ENCODE results near the gene PRXL2A.
"Not testable (repeated sequence)": the region's sequence is repeated elsewhere in the genome, so short reads cannot be mapped to it uniquely, and the experiment has no call there.

The PRXL2A gene

GRCh38 chr10:80408242-80409101 lies at the start of gene PRXL2A:
Gene PRXL2A, plus strand, starts transcription at chr10:80408551. Its CDS starts 11,917 bp downstream, at chr10:80420468.
- DNase-seq (ENCODE audit: low read depth in 2 of 2), result no peak

- not testable (repeated sequence) for DNase-seq (ENCODE audit: low read depth in 2 of 2)
Measured at GRCh38 chr10:80358925-80359324, 49.4 kb upstream of the PRXL2A start.

- no peak for DNase-seq (ENCODE audit: low read depth in 2 of 2)
Measured at GRCh38 chr10:80359644-80360043, 48.7 kb upstream of the PRXL2A start.

- no peak for DNase-seq (ENCODE audit: low read depth in 2 of 2)
Measured at GRCh38 chr10:80365510-80365909, 42.8 kb upstream of the PRXL2A start.

- DNase-seq (ENCODE audit: low read depth in 2 of 2), result no peak
Measured at GRCh38 chr10:80371467-80371866, 36.9 kb upstream of the PRXL2A start.

- DNase-seq (ENCODE audit: low read depth in 2 of 2), result no peak
Measured at GRCh38 chr10:80372675-80373074, 35.7 kb upstream of the PRXL2A start.

GRCh38 chr10:80373502-80373901 lies 34.8 kb upstream of the PRXL2A start:
- DNase-seq (ENCODE audit: low read depth in 2 of 2), result no peak

GRCh38 chr10:80379701-80380100 lies 28.6 kb upstream of the PRXL2A start:
- DNase-seq (ENCODE audit: low read depth in 2 of 2), result no peak

GRCh38 chr10:80380185-80380584 lies 28.2 kb upstream of the PRXL2A start:
- no peak for DNase-seq (ENCODE audit: low read depth in 2 of 2)

- DNase-seq (ENCODE audit: low read depth in 2 of 2), result no peak
Measured at GRCh38 chr10:80382989-80383388, 25.4 kb upstream of the PRXL2A start.

- DNase-seq (ENCODE audit: low read depth in 2 of 2), result no peak
Measured at GRCh38 chr10:80390740-80391139, 17.6 kb upstream of the PRXL2A start.

GRCh38 chr10:80392250-80392649 lies 16.1 kb upstream of the PRXL2A start:
- DNase-seq (ENCODE audit: low read depth in 2 of 2), result no peak

GRCh38 chr10:80394358-80394916 lies 13.9 kb upstream of the PRXL2A start:
- no peak for DNase-seq (ENCODE audit: low read depth in 2 of 2)

- no peak for DNase-seq (ENCODE audit: low read depth in 2 of 2)
Measured at GRCh38 chr10:80397014-80397413, 11.3 kb upstream of the PRXL2A start.

GRCh38 chr10:80400136-80400804 lies 8.1 kb upstream of the PRXL2A start:
- DNase-seq (ENCODE audit: low read depth in 2 of 2), result no peak

GRCh38 chr10:80405035-80405434 lies 3.3 kb upstream of the PRXL2A start:
- DNase-seq (ENCODE audit: low read depth in 2 of 2), result no peak

- no peak for DNase-seq (ENCODE audit: low read depth in 2 of 2)
Measured at GRCh38 chr10:80405626-80406025, 2.7 kb upstream of the PRXL2A start.

GRCh38 chr10:80406204-80406603 lies 2.1 kb upstream of the PRXL2A start:
- no peak for DNase-seq (ENCODE audit: low read depth in 2 of 2)

- no peak for DNase-seq (ENCODE audit: low read depth in 2 of 2)
Measured at GRCh38 chr10:80407812-80408241, 524 bp upstream of the PRXL2A start.

GRCh38 chr10:80409121-80409520 lies 770 bp downstream of the PRXL2A start:
- no peak for DNase-seq (ENCODE audit: low read depth in 2 of 2)

- DNase-seq (ENCODE audit: low read depth in 2 of 2), result no peak
Measured at GRCh38 chr10:80410122-80410521, 1.8 kb downstream of the PRXL2A start.

- no peak for DNase-seq (ENCODE audit: low read depth in 2 of 2)
Measured at GRCh38 chr10:80410578-80411145, 2.3 kb downstream of the PRXL2A start.
